ENCODE measurements around the gene CDH3. TPM values are rescaled to one million over a fixed set of nuclear protein-coding genes. Genes with fewer than 3 reads are reported as not detected.

The CDH3 gene
- total and polyA plus RNA-seq, 2 of the 8 experiments (the other 6 are each of a cell fraction or from before 2014, with no cell fraction given): 146 to 171 TPM

- TF ChIP-seq CHD7 (IDR thresholded peaks at IDR 0.05; ENCODE audit: insufficient replicate concordance, low read length) (no peak), RFX5 (IDR thresholded peaks at IDR 0.05; ENCODE audit: borderline replicate concordance, low read depth, low read length) (no peak), NRF1 (IDR thresholded peaks at IDR 0.05; ENCODE audit: low read depth, low read length) (no peak), JUN (IDR thresholded peaks at IDR 0.05; ENCODE audit: low read depth, low read length) (no peak), TAF1 (IDR thresholded peaks at IDR 0.05; ENCODE audit: low read depth, low read length) (no peak), ATF2 (IDR thresholded peaks at IDR 0.05; ENCODE audit: low read length) (no peak), EGR1 (IDR thresholded peaks at IDR 0.05; ENCODE audit: borderline replicate concordance, low read depth, low read length) (no peak)
Observed at GRCh38 chr16:68655806-68656205, 10.7 kb downstream of the CDH3 start (continued).
